Activated CD8-positive, alpha-beta memory T cell treated with anti-CD3 and anti-CD28 coated beads, Interleukin-2, amount 50 U/mL, for 1 hour (primary cell): ENCODE measurements around the gene NR2F1-AS1.

Experiments used
- DNase-seq: peaks from one replicate; pipeline ENCODE4 v3.0.0-alpha.2; 2020; ENCODE audit errors: extremely low read depth

Gene NR2F1-AS1

DNA sequence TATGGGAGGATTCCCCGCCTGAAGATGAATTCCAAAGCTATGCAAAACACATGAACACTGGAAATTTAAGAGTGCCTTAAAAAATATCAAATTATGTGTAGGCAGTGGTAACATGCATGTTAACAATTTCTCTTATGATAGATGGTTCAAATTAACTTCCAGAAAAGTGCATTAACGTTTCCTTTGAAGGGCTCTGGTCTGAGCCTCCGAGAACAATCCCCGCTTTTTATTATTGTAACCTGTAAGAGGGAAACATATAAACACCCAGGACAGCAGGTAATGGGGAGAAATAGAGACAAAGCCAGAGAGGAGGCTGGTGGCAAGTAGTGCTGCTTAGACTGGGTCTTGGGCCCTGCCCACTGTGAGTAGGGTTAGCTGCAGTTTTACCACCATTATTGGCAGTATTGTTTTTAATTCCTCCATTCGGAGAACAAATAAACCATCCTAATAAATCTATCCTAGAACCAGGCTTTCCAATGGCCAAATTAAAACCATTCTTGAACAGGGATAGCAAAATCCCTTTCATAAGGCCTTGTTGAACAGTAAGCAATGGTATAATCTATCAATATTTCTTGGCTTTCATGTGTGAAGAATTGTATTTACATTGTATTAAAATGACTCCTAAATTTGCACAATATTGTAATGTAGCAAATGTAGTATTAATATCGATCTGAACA lies 8.3 kb upstream of the NR2F1-AS1 start:
- no peak for DNase-seq

DNA sequence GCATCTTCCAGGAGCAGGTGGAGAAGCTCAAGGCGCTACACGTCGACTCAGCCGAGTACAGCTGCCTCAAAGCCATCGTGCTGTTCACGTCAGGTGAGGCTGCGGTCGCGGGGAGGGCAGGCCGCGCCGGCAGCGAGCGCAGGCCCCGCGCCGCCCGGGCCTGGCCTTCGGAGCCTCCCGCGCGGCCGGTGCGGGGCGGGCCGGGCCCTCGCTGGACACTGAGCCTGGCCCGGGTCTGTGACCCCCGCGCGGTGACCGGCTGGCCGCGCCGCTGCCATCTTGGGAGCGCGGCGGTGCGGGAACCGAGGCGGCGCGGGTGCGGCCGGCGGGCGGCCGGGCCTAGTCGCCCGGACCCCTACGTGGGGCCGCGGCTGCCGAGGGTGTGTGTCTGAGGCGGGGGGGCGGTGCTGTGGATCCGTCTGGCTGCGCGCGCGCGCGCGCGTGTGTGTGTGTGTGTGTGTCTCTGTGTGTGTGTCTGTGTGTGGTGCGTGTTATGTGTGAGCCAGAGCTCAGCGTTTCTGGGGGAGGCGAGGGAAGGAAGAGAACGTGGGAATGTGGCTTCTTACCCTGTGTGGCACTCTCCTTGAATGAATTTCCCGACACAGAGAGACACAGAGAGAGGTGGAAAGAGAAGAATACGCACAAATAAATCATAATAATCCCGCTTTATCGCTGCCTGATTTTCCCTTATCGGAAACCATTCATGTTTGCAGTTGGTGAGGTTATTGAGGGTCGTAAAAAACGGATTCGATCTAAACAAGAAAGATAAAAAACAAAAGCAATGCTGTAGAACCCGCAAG lies 7.5 kb upstream of the NR2F1-AS1 start:
- DNase-seq, result no peak

DNA sequence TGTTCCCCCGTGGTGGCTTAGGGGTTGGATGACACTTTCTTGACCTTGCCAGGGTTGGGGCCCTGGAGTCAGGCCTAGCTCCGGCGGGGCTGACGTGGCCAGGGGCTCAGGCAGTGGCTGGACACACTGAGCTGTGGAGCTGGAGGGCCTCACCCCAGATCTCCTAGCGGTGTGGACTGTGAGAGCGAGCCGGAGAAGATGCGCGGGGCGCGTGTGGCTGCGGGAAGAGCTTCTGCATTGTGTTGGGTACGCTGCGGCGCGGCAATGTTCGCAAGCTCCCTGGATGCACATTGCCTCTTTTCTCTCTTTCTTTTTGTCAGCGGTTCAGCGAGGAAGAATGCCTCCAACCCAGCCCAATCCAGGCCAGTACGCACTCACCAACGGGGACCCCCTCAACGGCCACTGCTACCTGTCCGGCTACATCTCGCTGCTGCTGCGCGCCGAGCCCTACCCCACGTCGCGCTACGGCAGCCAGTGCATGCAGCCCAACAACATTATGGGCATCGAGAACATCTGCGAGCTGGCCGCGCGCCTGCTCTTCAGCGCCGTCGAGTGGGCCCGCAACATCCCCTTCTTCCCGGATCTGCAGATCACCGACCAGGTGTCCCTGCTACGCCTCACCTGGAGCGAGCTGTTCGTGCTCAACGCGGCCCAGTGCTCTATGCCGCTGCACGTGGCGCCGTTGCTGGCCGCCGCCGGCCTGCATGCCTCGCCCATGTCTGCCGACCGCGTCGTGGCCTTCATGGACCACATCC lies 6.8 kb upstream of the NR2F1-AS1 start:
- DNase-seq, result no peak

DNA sequence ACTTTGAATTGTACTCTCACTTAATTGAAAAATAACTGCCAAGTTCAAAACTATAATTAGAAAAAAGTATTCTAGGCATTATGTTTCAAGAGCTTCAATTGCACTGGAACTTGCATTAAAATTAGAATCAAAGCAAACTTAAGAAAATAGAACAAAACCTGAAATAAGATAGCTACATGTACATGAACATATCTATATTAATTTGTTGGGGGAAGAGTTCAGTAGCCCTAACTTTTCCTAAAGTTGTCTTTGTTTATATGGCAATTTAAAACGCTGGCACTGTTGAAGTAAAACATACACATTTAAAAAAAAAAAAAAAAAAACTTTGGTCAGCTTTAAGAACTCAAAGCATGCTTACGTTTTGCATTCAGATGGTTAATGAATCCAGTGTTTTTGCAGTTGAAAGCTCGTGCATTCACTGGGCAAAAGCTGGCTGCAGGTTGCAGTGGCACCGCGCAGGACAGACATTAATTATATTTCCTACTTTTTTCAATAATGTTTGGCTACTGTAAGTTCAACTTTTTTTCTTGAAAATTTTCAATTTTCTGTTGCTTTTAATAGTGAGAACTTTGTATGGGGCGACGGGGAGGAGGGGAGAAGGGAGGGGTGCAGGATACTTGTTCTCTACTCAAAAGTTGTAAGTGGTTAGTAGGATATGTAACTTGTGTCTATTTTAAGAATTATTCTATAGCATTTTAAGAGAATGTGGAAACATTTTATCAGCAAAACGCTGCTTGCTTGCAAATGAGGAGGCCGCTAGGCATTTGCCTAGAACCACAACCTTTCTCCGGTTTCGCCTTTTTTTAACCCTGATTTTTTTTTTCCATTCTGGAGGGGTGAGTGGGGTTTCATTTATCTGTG lies 5.9 kb upstream of the NR2F1-AS1 start:
- no peak for DNase-seq

DNA sequence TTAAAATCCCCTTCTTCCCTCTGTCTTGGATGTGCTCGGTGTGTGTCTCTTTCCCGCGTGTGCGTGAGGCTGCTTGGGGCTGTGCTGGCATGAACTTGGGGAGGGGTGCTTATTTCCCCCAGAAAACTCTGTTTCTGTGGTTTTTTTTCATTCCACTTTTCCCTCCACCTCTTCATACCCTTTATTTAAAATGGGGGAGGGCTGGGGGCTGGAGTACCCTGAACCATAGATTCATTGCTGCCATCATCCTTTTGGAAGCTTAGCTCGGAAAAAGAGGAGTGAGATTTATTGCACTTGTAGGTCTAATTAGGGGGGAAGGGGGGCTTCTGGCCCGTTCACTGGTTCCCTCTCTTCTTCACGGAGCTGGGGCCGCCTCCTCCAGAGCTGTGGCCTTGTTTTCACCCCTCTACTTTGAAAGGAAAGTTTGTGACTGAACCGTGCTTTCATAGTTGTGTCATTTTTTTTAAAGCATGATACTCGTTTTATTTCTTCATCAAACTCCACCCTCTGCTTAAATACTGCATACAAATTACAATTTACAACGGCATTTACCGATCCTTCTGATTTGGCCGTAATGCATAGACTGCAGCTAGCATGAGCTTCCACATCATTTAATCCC lies 4.9 kb upstream of the NR2F1-AS1 start:
- no peak for DNase-seq

DNA sequence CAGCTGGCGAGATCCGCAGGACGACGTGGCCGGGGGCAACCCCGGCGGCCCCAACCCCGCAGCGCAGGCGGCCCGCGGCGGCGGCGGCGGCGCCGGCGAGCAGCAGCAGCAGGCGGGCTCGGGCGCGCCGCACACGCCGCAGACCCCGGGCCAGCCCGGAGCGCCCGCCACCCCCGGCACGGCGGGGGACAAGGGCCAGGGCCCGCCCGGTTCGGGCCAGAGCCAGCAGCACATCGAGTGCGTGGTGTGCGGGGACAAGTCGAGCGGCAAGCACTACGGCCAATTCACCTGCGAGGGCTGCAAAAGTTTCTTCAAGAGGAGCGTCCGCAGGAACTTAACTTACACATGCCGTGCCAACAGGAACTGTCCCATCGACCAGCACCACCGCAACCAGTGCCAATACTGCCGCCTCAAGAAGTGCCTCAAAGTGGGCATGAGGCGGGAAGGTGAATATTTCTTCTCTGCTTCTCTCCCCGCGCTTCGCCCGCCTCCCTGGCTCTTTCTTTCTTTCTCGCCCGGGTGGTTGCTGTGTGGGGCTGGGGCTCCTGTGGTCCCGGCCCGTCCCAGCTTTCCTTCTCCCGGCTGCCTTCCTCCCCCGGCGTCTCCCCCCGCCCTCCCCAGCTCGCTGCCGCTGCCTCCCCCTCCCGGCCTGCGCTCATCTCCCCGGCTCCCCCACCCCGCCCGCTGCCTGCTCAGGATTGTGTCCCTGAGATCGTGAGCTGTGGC lies 4.2 kb upstream of the NR2F1-AS1 start:
- no peak for DNase-seq

DNA sequence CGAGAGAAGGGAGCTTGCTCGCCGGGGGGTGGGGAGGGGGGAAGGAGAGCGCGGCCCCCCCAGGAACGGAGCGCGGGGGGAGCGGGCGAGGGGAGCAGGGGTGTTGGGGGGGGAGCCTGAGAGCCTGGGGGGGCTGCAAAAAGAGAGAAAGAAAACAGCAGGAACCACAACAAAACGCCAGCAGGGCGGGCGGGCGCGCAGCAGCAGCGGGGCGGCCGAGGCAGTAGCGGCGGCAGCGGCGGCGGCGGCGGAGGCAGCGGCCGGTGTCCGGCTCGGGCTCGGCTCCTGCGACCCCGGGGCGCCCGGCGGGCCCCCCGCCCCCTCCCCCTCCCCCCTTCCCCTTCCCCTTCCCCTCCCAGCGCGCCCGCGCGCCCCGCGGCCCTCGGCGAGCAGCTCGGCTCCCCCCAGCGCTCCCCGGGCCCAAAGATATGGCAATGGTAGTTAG lies 3.6 kb upstream of the NR2F1-AS1 start:
- DNase-seq, result no peak

DNA sequence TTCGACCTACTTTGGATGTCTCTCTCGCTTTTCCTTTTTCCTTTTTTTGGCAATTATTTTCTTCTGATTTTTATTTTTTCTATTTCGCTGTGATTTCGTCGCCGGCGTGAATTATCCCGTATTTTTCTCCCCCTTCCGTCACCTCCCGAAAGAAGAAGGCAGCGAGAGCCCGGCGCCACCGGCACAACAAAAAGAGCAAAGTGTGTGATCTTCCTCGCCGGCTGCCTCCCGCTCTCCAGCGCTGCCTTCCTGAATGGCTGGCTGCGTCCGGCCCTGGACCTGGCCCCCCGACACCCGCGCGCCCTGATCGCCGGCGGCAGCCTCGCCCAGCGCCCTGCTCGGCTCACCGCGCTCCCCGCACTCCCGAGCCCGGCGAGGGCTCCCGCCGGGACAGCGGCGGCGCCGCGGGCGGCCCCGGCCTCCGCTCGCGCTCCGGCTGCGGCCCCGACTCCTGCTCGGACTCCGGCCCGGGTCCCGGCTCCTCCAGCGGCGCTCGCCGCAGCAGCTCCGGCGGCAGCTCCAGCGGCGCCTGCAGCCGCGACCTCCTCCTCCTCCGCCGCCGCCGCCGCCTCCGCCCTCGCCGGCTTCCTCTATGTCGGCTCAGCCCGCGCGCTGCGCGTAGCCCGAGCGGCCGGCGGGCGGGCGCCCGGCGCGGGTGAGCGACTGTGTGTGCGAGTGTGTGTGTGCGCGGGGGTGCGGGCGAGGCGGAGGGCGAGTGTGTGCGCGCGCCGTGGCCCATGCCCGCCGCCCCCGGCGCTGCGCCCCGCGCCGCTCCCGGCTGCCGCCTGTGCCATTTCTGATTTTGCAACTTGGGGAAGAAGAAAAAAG lies 3.0 kb upstream of the NR2F1-AS1 start:
- no peak for DNase-seq

DNA sequence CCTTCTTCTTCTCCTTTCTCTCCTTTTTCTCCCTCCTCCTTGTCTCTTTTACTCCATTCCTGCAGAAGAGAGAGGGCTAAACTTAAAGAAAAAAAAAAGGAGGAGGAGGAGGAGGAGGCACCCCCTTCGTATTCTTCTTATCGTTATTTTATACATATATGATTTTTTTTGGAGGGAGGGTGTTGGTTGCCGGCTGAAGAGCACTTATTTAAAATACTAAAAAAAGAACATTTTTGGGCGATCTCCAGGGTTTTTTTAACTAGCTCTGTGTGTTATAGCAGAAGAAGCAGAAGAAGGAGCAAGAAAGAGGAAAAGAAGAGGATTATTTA lies 2.4 kb upstream of the NR2F1-AS1 start:
- DNase-seq, result no peak

DNA sequence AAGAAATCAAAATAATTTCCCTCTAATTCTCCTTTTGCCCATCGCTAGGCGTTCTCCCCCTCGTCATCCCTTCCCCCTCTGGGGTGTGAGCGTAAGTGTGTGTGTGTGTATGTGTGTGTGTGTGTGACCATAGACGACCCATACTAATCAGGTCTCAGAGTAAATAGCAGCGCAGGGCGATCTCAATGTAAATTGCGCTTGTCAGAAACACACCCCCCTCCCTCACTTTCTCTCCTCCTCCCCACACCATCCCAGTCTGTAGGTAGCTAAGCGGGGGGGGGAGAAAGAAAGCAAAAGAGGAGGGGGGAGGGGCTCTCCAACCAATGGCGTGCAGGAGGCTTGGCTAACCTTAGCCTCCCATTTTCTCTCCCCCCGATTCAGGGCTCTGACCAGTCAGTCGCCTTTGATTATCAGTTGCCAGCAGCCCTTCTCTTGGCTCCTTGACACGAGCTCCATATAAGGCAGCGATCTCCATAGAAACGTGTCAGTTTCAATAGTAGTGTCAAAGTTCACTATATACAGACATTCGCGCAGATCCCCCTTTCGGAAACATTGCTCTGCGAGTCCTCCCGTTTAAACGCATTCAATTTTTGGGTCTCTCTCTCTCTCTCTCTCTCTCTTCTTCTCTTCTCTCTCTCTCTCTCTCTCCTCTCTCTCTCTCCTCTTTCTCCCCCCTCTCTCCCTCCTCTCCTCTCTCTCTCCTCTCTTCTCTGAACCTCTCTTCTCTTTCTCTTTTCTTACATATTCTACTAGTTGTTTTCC lies 1.8 kb upstream of the NR2F1-AS1 start, which contains the start of gene NR2F1:
Gene NR2F1 (plus strand): TSS at position 546 of the 762 bp plus-strand sequence. CDS start 1,802 bp downstream, outside the sequence.
- no peak for DNase-seq

DNA sequence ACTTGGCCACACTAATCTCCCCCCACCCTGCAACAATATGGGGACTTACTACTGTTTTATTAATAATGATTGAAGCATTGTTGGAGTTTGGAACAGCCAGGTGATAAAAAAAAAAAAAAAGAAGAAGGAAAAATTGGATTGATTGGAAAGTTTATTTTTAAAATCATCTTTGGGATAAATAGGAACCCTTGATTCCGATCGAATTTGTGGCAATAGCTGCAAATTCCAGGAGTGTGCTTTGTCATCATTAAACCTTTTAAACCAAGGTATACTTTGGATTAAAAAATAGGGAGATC lies 1.1 kb upstream of the NR2F1-AS1 start:
- DNase-seq, result no peak

DNA sequence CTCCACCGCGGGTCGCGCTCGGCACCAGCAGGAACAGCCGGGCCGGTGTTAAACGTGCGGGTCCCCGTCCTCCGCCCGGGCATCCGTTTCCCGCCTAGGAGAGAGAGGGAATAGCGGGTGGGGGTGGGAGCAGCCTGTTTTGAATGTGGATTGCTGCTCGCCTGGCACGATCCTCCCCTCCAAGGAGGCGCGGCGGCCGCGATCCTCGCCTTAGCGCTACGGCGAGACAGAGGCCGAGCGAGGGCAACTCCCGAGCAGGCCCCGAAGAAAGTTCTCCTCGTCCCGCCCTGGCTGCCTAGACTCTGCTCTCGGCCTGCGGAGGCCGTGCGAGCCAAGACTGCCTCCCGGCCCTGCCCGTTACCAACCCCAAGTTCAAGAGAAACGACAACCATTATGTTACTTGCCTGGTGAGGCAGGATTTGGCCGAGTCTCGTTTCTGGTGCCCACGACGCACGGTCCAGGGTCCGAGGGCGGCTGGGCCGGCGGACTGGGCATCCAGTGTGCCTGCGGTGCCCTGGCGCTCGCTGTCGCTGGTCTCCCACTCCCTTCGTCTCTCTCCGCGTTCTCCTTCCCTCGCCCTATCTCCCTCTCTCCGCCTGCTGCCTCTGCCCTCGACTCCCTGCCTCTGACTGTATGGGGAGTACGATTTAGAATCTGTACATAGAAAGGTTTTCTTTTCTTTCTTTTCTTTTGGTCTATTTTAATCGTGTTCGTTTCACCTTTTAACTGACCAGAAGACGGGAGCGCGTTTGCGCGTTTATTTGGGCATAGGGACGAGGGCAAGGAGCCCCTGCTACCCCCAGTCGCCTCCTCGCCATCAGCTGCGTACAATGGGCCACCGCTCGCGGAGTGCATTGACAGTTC lies 724 bp downstream of the NR2F1-AS1 start:
- no peak for DNase-seq

DNA sequence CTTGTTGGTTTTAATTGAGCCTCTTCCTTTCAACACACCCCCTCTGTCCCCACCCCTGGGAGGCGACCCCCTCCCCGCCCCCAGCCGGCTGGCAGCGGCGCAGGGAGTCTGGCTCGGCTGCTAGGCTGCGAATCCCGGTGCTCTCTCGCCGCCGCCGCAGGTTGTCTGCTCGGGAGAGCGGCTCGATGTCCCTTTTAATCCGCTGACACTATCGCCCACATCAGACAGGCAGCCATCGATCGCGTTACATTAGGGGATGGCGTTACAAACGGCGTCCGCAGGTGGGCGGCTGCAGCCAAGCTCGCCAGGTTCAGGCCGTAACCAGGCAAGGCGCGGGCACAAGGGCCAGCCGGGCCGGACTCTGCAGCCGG lies 1.3 kb downstream of the NR2F1-AS1 start:
- no peak for DNase-seq

DNA sequence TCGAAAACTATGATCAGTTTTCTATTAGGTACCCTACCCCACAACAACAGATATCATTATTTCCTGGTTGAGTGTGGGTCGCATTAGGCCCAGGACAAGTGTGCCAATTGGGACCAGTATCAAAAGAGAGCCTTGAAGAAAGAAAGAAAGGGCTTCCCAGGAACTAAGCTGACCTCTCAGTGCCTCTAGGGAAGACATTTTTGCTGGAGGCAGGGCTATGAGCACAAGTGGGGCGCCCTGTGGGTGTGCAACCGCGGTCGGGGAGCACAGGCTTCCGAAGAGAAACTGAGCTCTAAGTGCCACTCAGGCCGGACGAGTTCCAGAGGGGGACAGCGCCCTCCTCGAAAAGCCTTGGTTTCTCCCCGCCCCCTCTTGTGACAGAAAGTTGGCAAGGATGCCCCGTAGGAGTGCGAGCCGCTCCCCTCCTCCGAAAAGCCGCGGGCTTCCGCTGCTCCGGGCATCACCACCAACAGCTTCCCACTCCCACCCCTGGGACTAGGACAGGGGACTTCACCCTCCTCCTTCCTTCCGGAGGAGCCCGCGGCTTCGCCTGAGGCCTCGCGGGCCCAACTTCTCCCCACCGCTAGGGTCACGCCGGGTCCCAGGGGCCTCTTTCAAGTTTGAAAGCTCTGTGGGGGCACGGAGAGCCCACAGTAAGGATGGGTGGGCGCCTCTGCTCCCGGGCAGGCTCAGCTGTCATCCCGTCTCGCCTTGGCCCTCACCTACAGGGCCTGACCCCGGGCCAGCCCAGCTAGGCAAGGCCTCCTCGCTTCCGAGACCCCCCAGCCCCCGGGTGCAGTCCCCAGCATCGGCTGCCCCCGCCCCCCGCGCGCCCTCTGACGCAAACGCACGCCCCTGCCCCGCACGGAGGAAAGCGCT lies 2.0 kb downstream of the NR2F1-AS1 start:
- DNase-seq, result no peak

DNA sequence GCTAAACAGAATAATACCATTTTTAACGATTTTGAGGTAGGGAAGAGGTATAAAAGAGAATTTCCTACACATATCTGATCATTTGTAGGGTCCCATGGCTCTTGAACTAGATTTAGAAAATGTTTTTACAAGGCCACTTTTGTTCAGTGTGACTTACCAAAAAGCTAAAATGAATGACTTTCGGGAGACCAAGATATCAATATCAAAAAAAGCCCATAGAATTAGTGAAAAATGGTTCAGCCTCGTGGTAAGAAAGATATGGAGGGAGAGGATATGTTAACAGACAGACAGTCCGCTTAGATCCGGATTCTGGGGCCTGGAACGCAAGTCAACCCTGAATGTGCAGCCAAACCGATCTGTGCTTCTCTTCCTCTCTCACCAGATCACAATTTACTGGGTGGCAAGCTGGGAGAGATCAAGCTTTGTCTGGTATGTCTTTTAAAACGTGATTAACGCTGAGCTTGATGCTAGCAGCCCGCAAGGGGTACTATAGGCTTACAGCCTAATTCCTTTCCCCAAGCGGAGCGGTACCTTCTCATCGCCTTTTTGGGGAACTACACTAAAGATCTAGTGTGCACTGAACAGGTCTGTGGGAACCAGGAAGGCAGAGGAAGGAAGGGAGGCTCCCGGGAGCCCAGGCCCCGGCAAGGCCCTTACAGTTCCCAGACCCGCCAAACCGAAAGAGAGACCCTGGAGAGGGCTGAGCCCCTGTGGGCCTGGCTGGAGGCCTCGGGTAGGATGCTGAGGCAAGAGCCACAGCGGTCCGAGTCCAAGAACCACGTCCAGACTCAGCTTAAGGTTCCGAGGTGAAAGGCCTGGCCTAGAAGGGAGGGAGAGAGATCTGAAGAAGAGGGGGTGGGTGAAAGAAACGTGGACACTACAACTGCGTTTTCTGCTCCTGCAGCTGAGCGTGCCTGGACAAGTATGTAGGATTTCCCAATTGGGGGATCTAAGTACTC lies 2.9 kb downstream of the NR2F1-AS1 start:
- DNase-seq, result no peak
